GM21526 (cell line): ENCODE measurements around the gene BABAM2.
A peak's percentile ranks its signal among the peaks of the same experiment; 100 is the strongest.
"Not testable (repeated sequence)": the region's sequence is repeated elsewhere in the genome, so short reads cannot be mapped to it uniquely, and the experiment has no call there.

Experiments
- ATAC-seq: cut with Tn5 transposase; IDR thresholded peaks from one replicate; pipeline ENCODE4 v1.9.1; 2021; ENCODE audit warnings: moderate library complexity; ENCODE audit not compliant: unreplicated experiment, low FRiP score

The BABAM2 gene

DNA sequence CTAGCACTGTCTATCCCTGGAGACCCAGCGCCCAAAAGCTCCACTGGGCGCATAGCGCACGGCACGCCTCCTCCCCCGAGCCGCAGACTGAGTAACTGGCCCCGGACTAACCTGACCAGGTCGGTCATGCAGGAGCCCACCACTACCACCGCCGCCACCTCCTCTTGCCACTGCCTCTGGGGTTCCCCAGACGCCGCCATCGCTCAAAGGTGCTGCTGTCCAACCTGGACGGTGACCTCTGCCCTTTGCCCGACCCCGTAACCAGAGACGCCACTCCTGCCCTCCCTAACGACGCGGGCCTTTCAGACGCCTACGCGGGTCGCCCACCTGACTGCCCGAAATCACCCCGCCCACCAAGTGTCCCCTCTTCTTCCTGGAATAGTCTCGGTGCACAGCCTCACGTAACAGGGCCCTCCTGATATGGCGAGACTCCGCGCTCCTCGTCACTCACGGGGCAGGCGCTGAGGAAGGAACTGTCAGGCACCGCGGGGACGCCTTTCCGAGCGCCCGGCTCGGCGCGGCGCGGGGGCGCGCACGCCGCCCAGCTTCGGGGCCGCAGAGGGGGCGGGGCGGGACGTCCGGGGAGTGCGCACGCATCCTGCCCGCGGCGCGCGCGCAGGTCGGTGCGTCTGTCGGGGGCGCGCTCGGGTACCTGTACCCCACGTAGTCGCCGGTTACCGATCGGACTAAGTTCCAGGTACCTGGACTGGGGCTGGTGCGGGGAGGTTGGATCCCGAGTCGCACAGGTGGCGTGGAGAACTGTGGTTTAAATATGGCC, at the start of gene BABAM2, which contains the start of gene RBKS:
TSS of gene BABAM2 (plus strand) at position 584 of the 778 bp plus-strand sequence. CDS start 3,828 bp downstream, outside the sequence.
TSS of gene RBKS (minus strand) at position 242 of the 778 bp plus-strand sequence. CDS start at position 200, 42 bp downstream.
- ATAC-seq, result peak; percentile 66

- no peak for ATAC-seq
Measured at GRCh38 chr2:27842894-27843293, 47.6 kb upstream of the BABAM2 start.

- no peak for ATAC-seq
Measured at GRCh38 chr2:27843992-27844391, 46.5 kb upstream of the BABAM2 start.

- ATAC-seq, result no peak
Measured at GRCh38 chr2:27844821-27845255, 45.7 kb upstream of the BABAM2 start.

- ATAC-seq, result no peak
Measured at GRCh38 chr2:27847333-27847732, 43.2 kb upstream of the BABAM2 start.

- no peak for ATAC-seq
Measured at GRCh38 chr2:27849558-27850205, 40.8 kb upstream of the BABAM2 start.

DNA sequence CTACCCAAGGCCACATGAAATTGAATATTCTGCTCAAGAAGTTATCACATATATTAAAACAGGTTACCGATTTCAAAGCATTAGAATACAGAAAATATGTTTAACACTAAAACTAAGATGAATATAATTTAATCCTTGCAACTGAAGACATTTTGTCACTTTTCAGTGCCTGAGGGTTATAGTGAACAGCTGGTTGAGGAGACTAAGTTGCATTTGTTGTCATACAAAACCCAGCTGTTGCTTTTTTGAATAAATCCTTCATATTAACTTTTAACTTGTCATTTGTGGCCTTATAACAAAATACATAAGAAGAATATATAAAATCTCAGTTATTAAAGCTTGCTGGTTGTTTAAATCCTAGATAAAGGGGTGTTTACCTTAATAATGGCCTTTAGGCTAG, 37.8 kb upstream of the BABAM2 start:
- ATAC-seq, result no peak

- ATAC-seq, result no peak
Measured at GRCh38 chr2:27854229-27854862, 36.2 kb upstream of the BABAM2 start.

GRCh38 chr2:27855476-27855875, 35.1 kb upstream of the BABAM2 start:
- no peak for ATAC-seq

GRCh38 chr2:27856386-27856785, 34.1 kb upstream of the BABAM2 start:
- no peak for ATAC-seq

DNA sequence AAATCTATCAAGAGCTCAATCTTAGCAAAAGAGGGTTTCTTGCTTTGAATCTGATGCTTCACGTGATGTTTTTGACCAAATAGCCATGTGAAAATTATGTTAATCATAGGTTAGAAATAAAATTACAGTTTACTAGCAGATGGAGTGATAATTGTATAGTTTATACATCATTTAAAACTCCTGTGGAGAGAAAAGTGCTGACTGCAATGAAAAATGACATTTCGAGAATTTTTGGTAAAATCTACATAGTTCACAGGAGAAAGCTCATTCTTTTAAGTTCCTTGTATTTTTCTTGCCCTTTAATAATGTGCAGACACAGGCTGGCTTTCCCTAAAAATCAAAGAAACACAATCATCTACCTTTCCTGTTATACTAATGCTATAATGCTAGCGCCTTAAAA, 33.6 kb upstream of the BABAM2 start:
- ATAC-seq, result no peak

GRCh38 chr2:27857417-27858172, 32.9 kb upstream of the BABAM2 start:
- no peak for ATAC-seq

- no peak for ATAC-seq
Measured at GRCh38 chr2:27860111-27860510, 30.4 kb upstream of the BABAM2 start.

- no peak for ATAC-seq
Measured at GRCh38 chr2:27863146-27863545, 27.4 kb upstream of the BABAM2 start.

DNA sequence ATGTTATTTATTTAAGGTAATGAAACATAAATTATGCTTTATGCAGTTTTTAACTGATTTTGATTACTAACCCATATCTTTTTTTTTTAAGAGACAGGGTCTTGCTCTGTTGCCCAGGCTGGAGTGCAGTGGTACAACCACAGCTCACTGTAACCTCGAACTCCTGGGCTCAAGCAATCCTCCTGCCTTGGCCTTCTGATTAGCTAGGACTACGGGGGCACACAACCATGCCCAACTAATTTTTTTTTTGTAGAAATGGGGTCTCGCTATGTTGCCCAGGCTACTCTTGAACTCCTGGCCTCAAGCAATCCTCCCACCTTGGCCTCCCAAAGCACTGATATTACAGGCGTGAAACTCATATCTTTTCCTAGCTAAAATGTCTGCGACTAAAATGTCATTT, 26.6 kb upstream of the BABAM2 start:
- not testable (repeated sequence) for ATAC-seq

GRCh38 chr2:27866237-27866636, 24.3 kb upstream of the BABAM2 start:
- ATAC-seq, result no peak

GRCh38 chr2:27869763-27870162, 20.8 kb upstream of the BABAM2 start:
- no peak for ATAC-seq

- ATAC-seq, result no peak
Measured at GRCh38 chr2:27870724-27871123, 19.8 kb upstream of the BABAM2 start.

- no peak for ATAC-seq
Measured at GRCh38 chr2:27871802-27872201, 18.7 kb upstream of the BABAM2 start.

GRCh38 chr2:27873091-27873490, 17.4 kb upstream of the BABAM2 start:
- no peak for ATAC-seq
